HL-60 (cell line): ENCODE data around the gene PCDHAC2.

ENCODE experiments used
- CTCF ChIP-seq: IDR thresholded peaks from one replicate; pipeline ENCODE4 v1.5.1; 2011; ENCODE audit warnings: low read length, control low read depth, inconsistent platforms; ENCODE audit not compliant: insufficient read depth
- GABPA ChIP-seq: IDR thresholded peaks from 2 replicates; pipeline ENCODE4 v1.6.1; 2012; ENCODE audit warnings: low read depth
- POLR2AphosphoS5 ChIP-seq: IDR thresholded peaks from 2 replicates; pipeline ENCODE4 v1.6.1; 2012; ENCODE audit warnings: low read depth

- TF ChIP-seq CTCF (no peak), POLR2AphosphoS5 (no peak), GABPA (no peak)
These were observed 35.7 kb downstream of the PCDHAC2 start for GRCh38 chr5:141001844-141002604.
